Measurements from ENCODE around the gene ZHX3.

DNA sequence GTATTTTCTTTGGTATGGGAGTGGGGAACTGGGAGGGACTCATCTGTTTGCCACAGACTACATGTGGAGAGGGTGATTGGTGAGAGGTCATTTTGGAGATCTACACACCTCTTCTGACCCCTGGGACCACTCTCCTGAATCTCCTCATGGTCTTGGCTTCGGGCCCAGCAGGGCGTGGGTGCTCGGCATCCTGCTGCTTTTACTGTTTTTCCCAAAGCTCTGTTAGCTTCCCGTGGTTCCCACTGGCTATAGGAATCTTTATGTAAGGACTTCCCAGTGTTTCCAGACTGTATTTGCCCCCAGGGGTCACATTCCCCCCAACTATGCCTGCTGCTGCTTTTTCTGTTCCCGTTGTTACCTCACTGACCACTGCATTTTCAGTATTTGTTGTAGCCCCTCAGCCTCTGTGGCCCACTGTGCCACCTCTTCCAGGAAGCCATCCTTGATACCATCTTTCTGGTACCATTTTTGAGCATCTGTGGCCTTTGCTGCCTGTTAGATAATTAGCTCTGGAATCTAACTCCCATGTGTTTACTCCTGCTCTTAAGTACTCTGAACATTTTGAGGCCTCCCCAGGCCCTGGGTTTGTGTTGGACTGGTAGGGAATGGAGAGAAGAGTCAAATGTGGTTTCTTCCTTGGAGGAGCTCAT is 165.3 kb downstream of the ZHX3 start:
- TF ChIP-seq, protein P1, sequence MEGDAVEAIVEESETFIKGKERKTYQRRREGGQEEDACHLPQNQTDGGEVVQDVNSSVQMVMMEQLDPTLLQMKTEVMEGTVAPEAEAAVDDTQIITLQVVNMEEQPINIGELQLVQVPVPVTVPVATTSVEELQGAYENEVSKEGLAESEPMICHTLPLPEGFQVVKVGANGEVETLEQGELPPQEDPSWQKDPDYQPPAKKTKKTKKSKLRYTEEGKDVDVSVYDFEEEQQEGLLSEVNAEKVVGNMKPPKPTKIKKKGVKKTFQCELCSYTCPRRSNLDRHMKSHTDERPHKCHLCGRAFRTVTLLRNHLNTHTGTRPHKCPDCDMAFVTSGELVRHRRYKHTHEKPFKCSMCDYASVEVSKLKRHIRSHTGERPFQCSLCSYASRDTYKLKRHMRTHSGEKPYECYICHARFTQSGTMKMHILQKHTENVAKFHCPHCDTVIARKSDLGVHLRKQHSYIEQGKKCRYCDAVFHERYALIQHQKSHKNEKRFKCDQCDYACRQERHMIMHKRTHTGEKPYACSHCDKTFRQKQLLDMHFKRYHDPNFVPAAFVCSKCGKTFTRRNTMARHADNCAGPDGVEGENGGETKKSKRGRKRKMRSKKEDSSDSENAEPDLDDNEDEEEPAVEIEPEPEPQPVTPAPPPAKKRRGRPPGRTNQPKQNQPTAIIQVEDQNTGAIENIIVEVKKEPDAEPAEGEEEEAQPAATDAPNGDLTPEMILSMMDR (IDR thresholded peaks at IDR 0.05) = no peak
- no peak for TF ChIP-seq ZFX (IDR thresholded peaks at IDR 0.05; ENCODE audit: borderline replicate concordance)

Measured in 22Rv1 (cell line).